GM18873 (cell line): ENCODE results near the gene NUDC.
"Not testable (repeated sequence)": the region's sequence is repeated elsewhere in the genome, so short reads cannot be mapped to it uniquely, and the experiment has no call there.

Experiments used
- ATAC-seq: cut with Tn5 transposase; IDR thresholded peaks from one replicate; pipeline ENCODE4 v1.9.1; 2021; ENCODE audit warnings: mild to moderate bottlenecking, moderate library complexity, moderate number of reproducible peaks; ENCODE audit not compliant: unreplicated experiment, low FRiP score

The NUDC gene

DNA sequence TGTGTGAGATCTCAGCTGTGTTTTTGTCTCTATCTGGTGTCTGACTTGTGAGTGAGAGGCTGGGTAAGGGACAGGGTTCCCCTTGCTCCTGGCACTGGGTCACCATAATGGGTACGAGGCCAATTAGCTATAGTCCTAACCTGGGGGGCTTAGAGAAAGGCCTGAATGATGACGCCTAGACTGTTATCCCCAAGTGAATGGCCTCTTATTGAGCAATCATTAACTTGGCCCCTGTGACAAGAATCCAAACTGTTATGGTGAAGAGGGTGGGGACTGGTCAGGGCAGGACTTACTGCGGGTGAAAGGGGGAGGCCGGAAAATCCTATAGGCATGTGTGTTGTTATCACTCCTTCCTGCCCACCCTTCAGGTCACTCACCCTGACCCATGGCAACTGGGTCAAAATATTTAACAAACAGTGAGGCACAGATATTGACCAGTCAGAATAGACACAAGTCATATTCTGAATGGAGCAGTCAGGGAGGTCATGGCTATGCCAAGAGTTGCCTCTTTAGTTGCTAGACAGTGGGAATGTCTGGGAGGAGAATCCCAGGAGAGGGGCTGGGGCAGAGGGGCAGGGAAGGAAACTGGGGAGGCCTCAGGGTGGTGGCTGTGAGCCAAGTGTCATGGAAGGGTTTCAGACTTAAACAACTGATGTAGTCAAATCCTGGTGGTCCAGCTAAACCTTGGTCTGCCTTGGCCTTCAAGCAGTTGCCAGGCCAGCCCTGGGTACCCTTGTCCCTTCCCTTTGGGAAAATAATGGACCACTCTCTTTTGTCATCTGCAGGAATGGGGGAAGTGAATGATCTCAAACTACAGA, 11.0 kb upstream of the NUDC start:
- no peak for ATAC-seq

DNA sequence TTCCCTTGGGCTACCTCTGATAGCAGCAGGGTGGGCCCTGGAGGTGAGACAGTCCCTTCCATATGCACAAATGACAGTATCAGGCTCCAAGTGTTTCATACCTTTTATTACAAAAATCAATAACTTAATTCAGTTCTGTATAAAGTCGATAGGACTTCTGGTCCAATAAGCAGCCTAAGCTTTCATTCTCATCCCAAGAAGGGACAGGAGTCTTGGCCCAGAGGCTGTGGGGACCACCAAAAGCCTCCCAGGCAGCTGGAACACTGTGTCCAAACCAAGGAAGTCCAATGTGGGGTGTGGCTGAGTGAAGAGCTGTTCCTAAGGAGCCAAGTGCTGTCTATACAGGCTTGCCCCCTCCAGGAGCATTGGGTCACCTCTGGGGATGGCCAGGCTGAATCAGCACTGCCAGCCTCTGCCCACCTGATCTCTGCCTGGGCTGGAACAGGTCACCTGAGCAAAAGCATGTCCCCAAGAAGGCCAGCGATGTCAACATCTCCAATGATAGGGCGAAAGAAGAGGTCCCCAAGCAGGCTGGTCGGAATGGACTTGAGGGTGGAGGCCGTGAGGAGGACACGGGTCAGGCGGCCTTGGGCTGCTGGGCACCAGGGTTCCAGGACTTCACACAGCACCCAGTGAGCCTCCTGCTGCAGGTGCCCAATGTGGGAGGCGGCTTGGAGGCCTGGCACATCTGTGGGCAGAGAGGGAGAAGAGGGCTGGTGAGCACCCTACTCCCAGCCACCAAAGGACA, 10.0 kb upstream of the NUDC start:
- ATAC-seq = no peak

DNA sequence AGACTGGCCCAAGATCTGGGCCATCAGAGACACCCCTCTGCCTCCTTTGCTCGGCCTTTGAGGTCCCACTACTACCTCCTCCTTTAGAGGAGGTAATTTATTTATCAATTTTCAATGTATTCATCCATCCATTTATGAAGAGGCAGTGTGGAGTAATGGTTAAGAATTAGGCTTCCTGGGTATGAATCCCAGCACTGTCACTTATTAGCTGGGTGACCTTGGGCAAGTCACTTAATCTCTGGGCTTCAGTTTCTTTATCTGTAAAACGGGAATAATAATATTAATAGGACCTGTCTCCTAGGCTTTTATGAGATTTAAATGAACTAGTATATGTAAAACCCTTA, 9.4 kb upstream of the NUDC start:
- ATAC-seq = no peak

DNA sequence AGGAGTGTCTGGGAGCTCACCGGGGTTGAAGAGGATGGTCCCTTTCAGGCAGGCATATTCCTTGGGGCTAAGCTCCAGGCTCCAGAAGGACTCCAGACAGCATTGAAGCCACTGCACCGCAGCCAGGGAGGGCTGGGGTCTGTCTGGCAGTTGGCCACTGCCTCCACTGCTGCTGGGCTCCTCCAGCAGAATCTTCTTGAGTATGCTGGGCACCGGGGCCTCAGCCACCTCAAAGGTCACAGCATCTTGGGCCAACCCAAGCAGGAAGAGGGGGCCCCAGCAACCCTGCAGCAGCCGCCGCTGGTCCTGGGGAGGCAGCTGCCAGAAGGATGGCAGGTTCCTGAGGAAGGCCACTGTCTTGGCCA, 8.2 kb upstream of the NUDC start:
- no peak for ATAC-seq

DNA sequence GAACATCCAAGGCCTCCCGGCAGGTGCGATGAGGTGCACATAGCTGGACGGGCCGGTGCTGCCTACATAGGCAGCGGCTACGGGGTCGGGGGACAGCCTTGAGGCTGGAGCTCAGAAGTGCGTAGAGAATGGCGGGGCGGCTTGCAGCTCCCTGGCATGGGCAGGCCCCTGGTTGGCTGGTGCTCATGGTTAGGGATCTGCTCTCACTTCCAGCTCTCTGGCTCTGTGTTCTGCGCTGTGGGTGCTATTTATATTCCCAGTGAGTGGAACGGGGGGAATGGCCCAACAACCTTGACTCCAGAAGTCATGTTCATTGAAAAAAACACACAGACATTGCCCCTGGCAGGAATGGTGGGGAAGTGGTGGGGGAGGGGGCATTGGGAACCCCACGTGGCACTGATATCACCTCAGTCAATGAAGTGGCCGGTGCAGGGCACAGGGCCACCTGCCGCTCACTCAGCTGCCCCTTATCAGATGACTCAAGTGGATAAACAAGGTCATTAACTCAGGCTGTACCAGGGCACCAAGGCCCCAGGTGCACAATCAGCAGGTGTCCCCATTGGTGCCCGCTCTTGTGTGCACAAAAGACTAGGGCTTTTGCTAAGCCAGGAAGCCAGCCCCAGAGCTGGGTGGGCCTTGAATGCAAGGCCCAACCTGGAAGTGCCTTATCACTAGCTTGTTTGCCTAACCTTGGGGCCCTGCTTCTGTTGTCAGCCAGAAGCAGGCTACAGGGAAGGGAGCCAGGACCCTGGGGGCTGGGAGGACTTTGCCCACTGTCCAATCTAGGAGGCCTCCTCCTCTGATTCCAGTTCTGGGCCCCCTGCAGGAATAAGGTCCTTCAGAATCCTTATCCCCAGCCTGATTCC, 7.6 kb upstream of the NUDC start, which contains the start of gene NR0B2:
NR0B2 (minus strand) TSS at position 222 of the 866 bp plus-strand sequence; CDS start at position 187, 35 bp downstream.
- ATAC-seq = no peak

DNA sequence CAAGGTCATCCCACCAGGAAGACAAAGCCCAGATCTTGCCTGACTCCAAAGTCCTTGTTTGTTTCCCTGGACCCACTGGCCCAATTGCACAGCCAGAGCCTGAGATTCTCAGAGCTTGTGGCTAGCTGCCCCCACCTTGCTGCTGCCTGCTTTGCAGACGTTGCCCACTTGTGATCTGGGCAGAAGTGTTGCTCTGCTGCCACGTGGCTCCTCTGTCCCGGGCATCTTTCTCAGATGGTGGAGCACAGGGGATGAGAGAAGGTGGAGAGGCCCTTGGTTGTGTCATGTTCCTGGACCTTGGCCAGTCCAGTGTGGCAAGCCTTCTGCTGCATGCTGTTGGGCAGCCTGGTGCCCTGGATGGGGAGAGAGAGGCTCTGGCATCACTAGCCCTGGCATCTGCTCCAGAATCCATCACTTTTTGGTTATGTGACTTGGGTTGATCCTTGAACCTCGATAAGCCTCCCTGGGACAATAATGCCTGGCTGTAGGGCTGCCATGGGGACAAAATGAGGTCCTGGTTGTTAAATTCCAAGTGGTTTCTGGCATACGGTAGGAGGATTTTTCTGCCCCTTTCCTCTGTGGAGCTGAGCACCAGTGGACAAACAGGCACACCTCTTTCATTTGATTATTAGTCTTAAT, 6.2 kb upstream of the NUDC start:
- ATAC-seq = no peak

DNA sequence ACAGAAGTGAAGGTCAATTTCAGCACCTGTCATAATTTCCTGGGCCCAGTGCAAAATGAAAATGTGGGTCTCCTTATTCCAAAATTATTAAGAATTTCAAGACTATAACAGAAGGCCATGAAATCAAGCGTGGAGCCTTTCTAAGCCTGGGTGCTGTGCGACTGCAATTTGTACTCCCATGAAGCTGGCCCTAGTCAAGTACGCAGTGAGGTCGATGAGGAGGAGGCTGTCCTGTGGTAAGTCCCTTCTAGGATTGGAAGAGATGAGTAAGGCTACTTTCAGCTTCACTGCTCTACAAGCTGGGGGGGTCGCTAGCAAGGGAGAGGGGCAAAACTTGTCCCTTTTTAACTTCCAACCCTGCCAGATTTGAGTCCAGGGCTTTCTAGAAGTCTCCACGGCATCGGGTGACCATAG, 410 bp upstream of the NUDC start:
- ATAC-seq = no peak

DNA sequence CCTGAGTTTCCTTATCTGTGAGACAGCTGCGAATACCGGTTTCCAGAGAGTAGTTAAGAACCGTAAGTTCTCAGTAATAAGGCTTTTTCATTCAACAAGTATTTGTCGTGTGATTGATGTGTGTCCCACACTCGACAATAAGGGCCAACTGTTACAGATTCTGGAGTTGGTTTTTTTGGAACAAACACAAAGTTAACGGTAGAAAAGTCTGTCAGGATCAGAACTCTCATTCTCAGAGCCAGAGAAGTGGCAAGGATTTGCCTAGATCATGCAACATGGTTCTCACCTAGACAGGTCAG, 837 bp downstream of the NUDC start:
- ATAC-seq = no peak

DNA sequence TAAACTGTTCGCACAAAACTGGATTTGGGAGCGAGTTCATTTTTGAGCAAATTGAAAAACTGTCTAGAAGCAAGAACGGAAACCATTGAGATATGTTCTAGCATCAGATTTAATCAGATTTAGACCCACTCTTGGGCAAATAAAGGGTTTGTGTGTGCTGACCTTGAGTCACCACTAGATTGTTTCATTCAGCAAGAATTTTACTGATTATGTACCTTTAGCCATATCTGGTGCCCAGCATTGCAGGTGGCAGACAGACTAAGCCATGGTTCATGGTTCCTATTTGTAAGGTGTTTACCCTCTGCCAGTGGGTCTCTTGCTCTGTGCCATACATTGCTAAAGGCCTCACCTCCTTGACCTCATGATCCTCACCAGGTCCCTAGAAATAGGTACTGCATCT, 1.4 kb downstream of the NUDC start:
- ATAC-seq = no peak

DNA sequence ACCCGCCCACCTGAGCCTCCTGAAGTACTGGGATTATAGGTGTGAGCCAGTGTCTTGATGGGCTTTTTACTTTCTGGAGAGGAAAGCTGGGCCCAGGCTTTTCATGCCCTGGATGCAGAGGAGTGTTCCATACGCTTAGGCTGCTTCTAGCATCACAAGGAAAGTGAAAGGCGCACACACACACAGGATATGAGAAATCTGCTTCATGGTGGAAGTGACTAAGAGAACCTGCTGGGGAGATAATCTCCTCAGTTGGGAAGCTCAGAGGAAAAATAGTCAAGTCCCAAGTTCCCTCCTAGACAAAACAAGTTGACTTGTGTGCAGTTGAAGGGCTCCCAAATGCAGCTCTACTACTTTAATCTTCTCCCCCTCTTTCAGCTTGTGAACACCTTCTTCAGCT, 2.2 kb downstream of the NUDC start:
- ATAC-seq = no peak

DNA sequence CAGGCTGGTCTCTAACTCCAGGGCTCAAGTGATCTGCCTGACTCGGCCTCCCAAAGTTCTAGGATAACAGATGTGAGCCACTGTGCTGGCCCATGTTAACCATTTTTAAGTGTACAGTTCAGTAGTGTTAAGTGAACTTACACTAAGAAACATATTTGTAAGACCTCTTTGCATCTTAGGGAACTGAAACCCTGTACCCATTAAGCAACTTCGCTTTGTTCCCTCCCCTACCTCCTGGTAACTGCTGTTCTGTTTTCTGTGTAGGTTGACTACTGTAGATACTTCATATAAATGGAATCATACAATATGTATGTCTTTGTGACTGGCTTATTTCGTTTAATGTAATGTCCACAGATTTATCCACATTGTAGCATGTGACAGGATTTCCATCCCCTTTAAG, 11.0 kb downstream of the NUDC start:
- no peak for ATAC-seq

DNA sequence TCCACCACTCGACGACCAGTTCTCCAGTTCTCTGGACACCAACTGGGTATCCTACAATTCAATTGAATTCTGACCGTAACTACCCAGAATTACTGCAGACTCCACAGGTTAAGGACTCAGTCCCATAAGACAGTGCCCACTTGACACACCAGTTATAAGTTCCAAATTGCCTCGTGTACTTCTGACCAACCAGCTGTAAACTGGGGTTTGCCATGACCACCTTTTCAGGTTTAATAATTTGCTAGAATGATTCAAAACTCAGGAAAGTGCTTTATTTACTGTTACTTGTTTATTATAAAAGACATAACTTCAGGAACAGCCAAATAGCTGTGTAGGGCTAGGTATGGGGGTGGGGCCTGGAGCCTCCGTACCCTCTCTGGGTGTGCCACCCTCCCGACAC, 15.3 kb downstream of the NUDC start:
- ATAC-seq = no peak

DNA sequence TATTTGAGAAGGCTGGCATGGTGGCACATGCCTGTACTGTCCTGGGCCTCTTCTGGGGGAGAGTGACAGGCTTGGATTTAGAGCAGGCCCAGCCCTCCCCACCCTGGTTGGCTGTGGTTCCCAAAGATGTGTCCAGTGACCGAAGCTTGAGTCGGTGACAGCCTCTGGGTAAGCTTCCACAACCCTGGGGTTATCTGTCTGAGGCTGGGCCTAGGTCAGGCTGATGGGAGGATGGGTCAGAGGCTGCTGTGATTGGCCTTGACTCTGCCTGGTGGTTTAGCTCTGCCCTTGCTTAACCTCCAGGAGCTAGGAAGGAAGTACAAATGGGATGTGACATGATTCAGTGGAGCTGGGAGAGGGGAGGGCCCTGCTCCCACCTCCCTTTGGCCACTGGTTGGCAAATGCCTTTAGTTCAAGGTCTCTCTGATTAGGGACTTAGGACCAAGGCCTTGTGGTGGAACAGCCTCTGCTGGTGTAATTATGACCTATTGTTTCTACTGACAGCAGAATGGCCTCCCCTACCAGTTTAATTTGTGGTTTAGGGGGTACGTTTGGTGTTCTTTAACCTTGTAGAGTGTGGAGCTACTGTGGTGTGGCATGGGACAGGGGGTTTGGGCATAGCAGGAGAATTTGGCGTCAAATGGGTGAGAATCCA, 16.6 kb downstream of the NUDC start:
- ATAC-seq = no peak

DNA sequence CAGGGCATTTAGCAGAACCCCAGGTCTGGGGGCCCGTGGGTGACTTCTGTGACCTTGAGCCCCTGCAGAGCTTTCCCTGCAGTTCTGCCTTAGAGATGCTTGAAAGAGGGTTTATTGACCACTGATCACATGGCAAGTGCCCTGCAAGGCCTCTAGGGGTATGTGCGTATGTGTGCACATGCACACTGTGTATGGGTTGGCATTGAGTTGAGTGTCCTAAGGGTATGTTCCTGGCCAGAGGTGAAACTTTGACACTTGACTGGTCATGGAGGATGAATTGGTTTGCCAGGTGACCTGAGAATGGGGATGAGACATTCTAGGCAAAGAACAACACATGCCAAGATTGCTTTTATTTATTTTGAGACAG, 17.1 kb downstream of the NUDC start:
- ATAC-seq = no peak

DNA sequence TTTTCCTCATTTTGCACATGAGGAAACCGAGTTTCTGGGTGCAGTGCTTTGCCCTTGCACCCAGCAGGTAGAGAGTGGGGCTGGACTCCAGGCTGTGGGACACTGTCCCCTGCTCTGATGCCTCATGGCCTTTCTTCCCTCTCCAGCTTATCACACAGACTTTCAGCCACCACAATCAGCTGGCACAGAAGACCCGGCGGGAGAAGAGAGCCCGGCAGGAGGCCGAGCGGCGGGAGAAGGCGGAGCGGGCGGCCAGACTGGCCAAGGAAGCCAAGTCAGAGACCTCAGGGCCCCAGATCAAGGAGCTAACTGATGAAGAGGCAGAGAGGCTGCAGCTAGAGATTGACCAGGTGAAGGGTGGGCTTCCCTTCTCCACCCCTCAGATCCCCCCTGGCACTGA, 19.8 kb downstream of the NUDC start:
- ATAC-seq = no peak

DNA sequence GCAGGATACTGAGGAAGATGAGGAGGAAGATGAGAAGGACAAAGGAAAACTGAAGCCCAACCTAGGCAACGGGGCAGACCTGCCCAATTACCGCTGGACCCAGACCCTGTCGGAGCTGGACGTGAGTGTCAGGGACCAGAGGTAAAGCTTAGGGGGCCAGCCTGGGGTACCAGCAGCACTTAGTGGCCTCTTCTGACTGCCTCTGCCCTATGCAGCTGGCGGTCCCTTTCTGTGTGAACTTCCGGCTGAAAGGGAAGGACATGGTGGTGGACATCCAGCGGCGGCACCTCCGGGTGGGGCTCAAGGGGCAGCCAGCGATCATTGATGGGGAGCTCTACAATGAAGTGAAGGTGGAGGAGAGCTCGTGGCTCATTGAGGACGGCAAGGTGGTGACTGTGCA, 21.1 kb downstream of the NUDC start:
- ATAC-seq = no peak

DNA sequence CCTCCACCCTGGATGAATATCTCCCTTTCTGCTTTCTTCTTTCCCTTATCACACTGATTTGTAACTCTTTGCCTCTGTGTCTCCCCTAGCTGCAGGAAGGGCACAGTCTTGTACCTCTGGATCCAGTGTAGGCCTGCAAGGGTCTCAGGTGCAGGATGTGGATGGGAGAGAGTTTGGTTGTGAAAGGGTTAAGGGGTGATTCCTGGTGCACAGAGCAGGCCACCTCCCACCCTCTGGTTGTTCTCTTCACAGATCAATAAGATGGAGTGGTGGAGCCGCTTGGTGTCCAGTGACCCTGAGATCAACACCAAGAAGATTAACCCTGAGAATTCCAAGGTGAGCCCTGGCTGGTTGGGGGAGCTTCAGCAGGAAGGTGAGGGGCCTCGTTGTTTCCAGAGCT, 23.6 kb downstream of the NUDC start:
- no peak for ATAC-seq

DNA sequence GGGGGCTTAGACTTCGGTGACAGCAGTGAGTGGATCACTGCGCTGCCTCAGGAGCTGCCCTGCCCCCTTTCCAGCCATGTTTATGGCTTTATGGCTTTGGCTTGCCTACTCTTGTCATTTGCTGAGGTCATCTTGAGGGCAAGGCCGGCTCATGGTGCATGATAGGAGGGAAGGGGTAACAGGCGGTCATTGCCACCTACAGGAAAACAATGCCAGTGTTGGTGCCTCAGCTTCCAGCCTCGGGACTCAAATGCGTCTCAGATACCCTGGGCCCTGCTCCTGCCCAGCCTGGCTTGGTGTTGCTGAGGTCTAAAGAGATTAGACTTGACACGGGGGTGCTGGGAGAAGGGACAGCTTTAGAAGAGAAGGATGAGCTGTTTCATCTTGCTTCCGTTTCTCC, 24.2 kb downstream of the NUDC start:
- no peak for ATAC-seq

DNA sequence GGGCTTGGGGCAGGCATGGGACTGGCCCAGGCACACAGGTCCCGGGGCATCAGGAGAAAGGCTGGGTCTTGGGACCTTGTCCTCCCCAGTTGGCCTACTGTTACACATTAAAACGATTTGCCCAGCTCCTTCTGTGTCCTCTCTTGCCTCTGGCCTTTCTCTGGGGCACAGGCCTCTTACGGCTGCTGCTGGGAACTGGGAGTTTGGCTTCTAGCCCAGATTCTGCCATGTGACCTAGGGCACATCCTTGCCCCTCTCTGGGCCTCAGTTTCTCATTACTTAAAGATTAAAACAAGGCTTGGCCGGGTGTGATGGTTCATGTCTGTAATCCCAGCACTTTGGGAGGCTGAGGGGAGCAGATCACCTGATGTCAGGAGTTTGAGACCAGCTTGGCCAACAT, 24.7 kb downstream of the NUDC start:
- ATAC-seq = no peak

DNA sequence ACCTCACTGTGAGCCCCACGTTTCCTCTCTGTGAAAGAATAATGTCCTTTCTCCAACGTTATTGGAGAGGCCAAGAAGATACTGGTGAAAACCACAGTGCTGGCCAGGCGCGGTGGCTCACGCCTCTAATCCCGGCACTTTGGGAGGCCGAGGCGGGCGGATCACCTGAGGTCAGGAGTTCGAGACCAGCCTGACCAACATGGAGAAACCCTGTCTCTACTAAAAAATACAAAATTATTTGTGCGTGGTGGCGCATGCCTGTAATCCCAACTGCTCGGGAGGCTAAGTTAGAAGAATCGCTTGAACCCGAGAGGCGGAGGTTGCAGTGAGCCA, 27.1 kb downstream of the NUDC start:
- not testable (repeated sequence) for ATAC-seq
